H1 (cell line): ENCODE results near the gene LRRC56. TPM values are rescaled to one million over a fixed set of nuclear protein-coding genes. Genes with fewer than 3 reads are reported as not detected.

Experiments
- CBX8 ChIP-seq: fragments of 300-800, 300-1000 bp; sonication (generic); IDR thresholded peaks from 2 replicates; pipeline ENCODE4 v1.7.1; 2016; ENCODE audit warnings: low read depth, low read length, borderline replicate concordance
- CHD2 ChIP-seq: IDR thresholded peaks from 2 replicates; pipeline ENCODE4 v1.6.1; 2012; ENCODE audit warnings: low read length, improper control_type of control experiment
- EZH2 ChIP-seq: fragments of 200-600 bp; sonication (generic); IDR thresholded peaks from 2 replicates; pipeline ENCODE4 v1.7.1; 2012; ENCODE audit warnings: low read depth, mild to moderate bottlenecking, moderate library complexity, low read length, inconsistent platforms; ENCODE audit not compliant: severe bottlenecking
- GABPA ChIP-seq: IDR thresholded peaks from 2 replicates; pipeline ENCODE4 v1.6.1; 2011; ENCODE audit warnings: mild to moderate bottlenecking, low read length, moderate library complexity, borderline replicate concordance; ENCODE audit not compliant: insufficient read depth
- NANOG ChIP-seq: IDR thresholded peaks from 2 replicates; pipeline ENCODE4 v1.6.1; 2011; ENCODE audit warnings: low read length, low read depth, mild to moderate bottlenecking, inconsistent platforms; ENCODE audit not compliant: insufficient read depth, poor library complexity, severe bottlenecking
- POLR2AphosphoS5 ChIP-seq: IDR thresholded peaks from 2 replicates; pipeline ENCODE4 v1.6.1; 2011; ENCODE audit warnings: low read depth, low read length
- RXRA ChIP-seq: IDR thresholded peaks from 2 replicates; pipeline ENCODE4 v1.6.1; 2011; ENCODE audit warnings: low read depth, mild to moderate bottlenecking, low read length, moderate library complexity; ENCODE audit not compliant: insufficient read depth
- SP2 ChIP-seq: IDR thresholded peaks from 2 replicates; pipeline ENCODE4 v1.6.1; 2012; ENCODE audit warnings: mild to moderate bottlenecking, low read length, inconsistent platforms
- polyA plus RNA-seq, 7 experiments: library from polyadenylated mRNA; depleted of rRNA in 3 of 7; stranded (reverse) in 5 of 7; unstranded in 2 of 7; fragments of >200 nt in 5 of 7; fragments of 200-250 nt in 2 of 7; gene quantifications; 1 replicate in 5 of 7; 2 replicates in 1 of 7; 4 replicates in 1 of 7; pipeline versions ENCODE4 v1.2.1 to v1.2.3, GENCODE V29; 2011 to 2013; ENCODE audit warnings: missing spikeins in 2 of 7, mixed read lengths in 2 of 7
- total RNA-seq: library from RNA; stranded (reverse); fragmentation: NEBNext Ultra II Directional; extraction: Animal tissue kit (Norgen Biotek cat#: 25700); gene quantifications from 2 replicates; pipeline ENCODE4 v1.2.1, GENCODE V29; 2021
- TF ChIP-seq, protein P1 (sequence below): fragments of 300-600 bp; sonication (generic); IDR thresholded peaks from 2 replicates; pipeline ENCODE4 v1.7.1; 2012; ENCODE audit warnings: low read length, moderate library complexity, mild to moderate bottlenecking, inconsistent platforms; ENCODE audit not compliant: insufficient replicate concordance

LRRC56 gene
- total and polyA plus RNA-seq, 2 of the 8 experiments (the other 6 are each of a cell fraction or from before 2014, with no cell fraction given) = 0.94 to 1.9 TPM

DNA sequence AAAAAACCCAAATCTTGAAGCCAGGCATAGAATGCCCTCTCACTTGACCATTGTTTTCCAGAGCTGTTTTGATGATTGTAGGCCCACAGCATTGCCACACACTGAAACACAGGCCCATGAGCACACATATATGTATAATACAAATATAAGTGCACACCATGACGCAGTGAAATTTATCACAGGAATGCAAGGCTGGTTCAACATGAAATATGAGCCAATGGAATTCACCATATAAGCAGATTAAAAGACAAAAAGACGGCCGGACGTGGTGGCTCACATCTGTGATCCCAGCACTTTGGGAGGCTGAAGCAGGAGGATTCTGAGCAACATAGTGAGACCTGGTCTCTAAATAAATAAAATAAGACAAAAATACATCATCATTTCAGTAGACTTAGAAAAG, 20.9 kb upstream of the LRRC56 start (continued):
- TF ChIP-seq, protein P1, sequence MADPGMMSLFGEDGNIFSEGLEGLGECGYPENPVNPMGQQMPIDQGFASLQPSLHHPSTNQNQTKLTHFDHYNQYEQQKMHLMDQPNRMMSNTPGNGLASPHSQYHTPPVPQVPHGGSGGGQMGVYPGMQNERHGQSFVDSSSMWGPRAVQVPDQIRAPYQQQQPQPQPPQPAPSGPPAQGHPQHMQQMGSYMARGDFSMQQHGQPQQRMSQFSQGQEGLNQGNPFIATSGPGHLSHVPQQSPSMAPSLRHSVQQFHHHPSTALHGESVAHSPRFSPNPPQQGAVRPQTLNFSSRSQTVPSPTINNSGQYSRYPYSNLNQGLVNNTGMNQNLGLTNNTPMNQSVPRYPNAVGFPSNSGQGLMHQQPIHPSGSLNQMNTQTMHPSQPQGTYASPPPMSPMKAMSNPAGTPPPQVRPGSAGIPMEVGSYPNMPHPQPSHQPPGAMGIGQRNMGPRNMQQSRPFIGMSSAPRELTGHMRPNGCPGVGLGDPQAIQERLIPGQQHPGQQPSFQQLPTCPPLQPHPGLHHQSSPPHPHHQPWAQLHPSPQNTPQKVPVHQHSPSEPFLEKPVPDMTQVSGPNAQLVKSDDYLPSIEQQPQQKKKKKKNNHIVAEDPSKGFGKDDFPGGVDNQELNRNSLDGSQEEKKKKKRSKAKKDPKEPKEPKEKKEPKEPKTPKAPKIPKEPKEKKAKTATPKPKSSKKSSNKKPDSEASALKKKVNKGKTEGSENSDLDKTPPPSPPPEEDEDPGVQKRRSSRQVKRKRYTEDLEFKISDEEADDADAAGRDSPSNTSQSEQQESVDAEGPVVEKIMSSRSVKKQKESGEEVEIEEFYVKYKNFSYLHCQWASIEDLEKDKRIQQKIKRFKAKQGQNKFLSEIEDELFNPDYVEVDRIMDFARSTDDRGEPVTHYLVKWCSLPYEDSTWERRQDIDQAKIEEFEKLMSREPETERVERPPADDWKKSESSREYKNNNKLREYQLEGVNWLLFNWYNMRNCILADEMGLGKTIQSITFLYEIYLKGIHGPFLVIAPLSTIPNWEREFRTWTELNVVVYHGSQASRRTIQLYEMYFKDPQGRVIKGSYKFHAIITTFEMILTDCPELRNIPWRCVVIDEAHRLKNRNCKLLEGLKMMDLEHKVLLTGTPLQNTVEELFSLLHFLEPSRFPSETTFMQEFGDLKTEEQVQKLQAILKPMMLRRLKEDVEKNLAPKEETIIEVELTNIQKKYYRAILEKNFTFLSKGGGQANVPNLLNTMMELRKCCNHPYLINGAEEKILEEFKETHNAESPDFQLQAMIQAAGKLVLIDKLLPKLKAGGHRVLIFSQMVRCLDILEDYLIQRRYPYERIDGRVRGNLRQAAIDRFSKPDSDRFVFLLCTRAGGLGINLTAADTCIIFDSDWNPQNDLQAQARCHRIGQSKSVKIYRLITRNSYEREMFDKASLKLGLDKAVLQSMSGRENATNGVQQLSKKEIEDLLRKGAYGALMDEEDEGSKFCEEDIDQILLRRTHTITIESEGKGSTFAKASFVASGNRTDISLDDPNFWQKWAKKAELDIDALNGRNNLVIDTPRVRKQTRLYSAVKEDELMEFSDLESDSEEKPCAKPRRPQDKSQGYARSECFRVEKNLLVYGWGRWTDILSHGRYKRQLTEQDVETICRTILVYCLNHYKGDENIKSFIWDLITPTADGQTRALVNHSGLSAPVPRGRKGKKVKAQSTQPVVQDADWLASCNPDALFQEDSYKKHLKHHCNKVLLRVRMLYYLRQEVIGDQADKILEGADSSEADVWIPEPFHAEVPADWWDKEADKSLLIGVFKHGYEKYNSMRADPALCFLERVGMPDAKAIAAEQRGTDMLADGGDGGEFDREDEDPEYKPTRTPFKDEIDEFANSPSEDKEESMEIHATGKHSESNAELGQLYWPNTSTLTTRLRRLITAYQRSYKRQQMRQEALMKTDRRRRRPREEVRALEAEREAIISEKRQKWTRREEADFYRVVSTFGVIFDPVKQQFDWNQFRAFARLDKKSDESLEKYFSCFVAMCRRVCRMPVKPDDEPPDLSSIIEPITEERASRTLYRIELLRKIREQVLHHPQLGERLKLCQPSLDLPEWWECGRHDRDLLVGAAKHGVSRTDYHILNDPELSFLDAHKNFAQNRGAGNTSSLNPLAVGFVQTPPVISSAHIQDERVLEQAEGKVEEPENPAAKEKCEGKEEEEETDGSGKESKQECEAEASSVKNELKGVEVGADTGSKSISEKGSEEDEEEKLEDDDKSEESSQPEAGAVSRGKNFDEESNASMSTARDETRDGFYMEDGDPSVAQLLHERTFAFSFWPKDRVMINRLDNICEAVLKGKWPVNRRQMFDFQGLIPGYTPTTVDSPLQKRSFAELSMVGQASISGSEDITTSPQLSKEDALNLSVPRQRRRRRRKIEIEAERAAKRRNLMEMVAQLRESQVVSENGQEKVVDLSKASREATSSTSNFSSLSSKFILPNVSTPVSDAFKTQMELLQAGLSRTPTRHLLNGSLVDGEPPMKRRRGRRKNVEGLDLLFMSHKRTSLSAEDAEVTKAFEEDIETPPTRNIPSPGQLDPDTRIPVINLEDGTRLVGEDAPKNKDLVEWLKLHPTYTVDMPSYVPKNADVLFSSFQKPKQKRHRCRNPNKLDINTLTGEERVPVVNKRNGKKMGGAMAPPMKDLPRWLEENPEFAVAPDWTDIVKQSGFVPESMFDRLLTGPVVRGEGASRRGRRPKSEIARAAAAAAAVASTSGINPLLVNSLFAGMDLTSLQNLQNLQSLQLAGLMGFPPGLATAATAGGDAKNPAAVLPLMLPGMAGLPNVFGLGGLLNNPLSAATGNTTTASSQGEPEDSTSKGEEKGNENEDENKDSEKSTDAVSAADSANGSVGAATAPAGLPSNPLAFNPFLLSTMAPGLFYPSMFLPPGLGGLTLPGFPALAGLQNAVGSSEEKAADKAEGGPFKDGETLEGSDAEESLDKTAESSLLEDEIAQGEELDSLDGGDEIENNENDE = no peak
- TF ChIP-seq GABPA (no peak), CBX8 (no peak), SP2 (no peak), RXRA (no peak), POLR2AphosphoS5 (no peak), NANOG (no peak), CHD2 (no peak), EZH2 (no peak)
